Smooth muscle cell (in vitro differentiated cells): ENCODE results near the gene PRRT2. TPM values are rescaled to one million over a fixed set of nuclear protein-coding genes. Genes with fewer than 3 reads are reported as not detected.
A peak's percentile ranks its signal among the peaks of the same experiment; 100 is the strongest.

Experiments
- DNase-seq: peaks from one replicate; lab custom pipeline; 2025; ENCODE audit not compliant: unreplicated experiment; lab: John Stamatoyannopoulos, UW
- H2AFZ ChIP-seq: fragments of 200-600 bp; sonication (generic); 2 replicates; pipeline ENCODE4 v1.6.0; 2016; ENCODE audit warnings: antibody characterized with exemption, low read depth, mild to moderate bottlenecking
- H3F3A ChIP-seq: fragments of 200-600 bp; sonication (generic); 2 replicates; pipeline ENCODE4 v1.6.0; 2017; ENCODE audit warnings: antibody characterized with exemption, low read depth
- H3K27ac ChIP-seq: fragments of 200-600 bp; sonication (generic); 2 replicates; pipeline ENCODE4 v1.5.1; 2016; ENCODE audit warnings: low read depth, mild to moderate bottlenecking
- H3K27me3 ChIP-seq: fragments of 200-600 bp; sonication (generic); 2 replicates; pipeline ENCODE4 v1.6.1; 2016; ENCODE audit warnings: low read depth, mild to moderate bottlenecking
- H3K36me3 ChIP-seq: fragments of 200-600 bp; sonication (generic); 2 replicates; pipeline ENCODE4 v1.5.1; 2016; ENCODE audit warnings: low read depth
- H3K4me1 ChIP-seq: fragments of 200-600 bp; sonication (generic); 2 replicates; pipeline ENCODE4 v1.5.1; 2016; ENCODE audit warnings: low read depth
- H3K4me2 ChIP-seq: fragments of 200-600 bp; sonication (generic); 2 replicates; pipeline ENCODE4 v1.6.0; 2016; ENCODE audit warnings: mild to moderate bottlenecking
- H3K4me3 ChIP-seq: fragments of 200-600 bp; sonication (generic); 2 replicates; pipeline ENCODE4 v1.5.1; 2016; ENCODE audit warnings: mild to moderate bottlenecking
- H3K79me2 ChIP-seq: fragments of 200-600 bp; sonication (generic); 2 replicates; pipeline ENCODE4 v1.6.0; 2016; ENCODE audit warnings: low read depth, mild to moderate bottlenecking
- H3K9ac ChIP-seq: fragments of 200-600 bp; sonication (generic); 2 replicates; pipeline ENCODE4 v1.6.0; 2016; ENCODE audit warnings: low read depth
- H3K9me3 ChIP-seq: fragments of 200-600 bp; sonication (generic); replicated peaks from 2 replicates; pipeline ENCODE4 v1.5.1; 2016; ENCODE audit warnings: low read depth
- H4K20me1 ChIP-seq: fragments of 200-600 bp; sonication (generic); 2 replicates; pipeline ENCODE4 v1.6.0; 2016; ENCODE audit warnings: low read depth
- WGBS: methylation state at CpG from one replicate; pipeline ENCODE4 v1.1.7; 2016; ENCODE audit warnings: low lambda C conversion rate; 5-methylcytosine and 5-hydroxymethylcytosine counted together
- polyA plus RNA-seq: library from polyadenylated mRNA; unstranded; fragments of >200 nt; fragmentation: Nextera tagmentation; extraction: Ambion mirVana; gene quantifications from 2 replicates; pipeline ENCODE4 v1.2.1, GENCODE V29; 2016
- total RNA-seq: library from RNA; depleted of rRNA; stranded (reverse); fragments of >200 nt; gene quantifications from 2 replicates; pipeline ENCODE4 v1.2.3, GENCODE V29; 2014
- TF ChIP-seq, protein P1 (sequence below): fragments of 200-600 bp; sonication (generic); IDR thresholded peaks from 2 replicates; pipeline ENCODE4 v1.5.1; 2017; ENCODE audit warnings: borderline replicate concordance, mild to moderate bottlenecking, antibody characterized with exemption; ENCODE audit not compliant: insufficient read depth, poor library complexity, severe bottlenecking

The PRRT2 gene
- 12.2 and 25.9 TPM in 2 replicates for total RNA-seq
- polyA plus RNA-seq = 12.2 and 20.1 TPM in 2 replicates

DNA sequence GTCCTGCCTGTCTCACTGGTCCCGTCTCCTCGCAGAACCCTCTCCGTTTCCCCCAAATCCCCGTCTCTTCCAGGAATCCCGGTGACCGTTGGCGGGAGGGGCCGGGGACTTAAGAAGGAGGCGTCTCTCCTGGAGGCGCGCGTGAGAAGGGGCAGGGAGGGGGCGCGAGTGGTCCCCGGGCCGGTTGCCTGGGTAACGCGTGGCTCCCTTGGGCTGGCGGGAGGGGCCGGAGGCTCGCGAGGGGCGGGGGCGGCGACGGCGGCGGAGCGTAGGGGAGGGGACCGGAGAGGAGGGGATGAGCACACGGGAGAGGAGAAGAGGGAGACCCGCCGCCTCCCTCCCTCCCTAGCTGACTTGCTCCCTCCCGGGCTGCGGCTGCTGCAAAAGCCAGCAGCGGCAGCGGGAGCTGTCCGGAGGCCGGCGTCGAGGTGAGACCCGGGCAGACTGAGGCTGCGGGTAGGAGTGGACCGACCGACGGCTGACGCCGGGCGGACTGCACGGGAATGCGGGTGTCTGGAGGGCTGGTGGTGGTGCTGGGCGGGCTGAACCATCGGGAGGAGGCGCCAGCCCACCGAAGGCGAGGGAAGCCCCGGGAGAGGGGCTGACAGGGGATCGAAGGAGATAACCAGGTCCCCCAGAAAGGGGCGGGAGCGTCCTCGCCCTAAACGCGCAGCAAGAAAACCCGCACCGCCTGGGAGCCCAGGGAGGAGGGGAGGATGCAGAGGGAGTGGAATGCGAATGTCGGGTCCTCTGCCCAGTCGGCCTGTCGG lies at the start of gene PRRT2:
Gene PRRT2, plus strand, starts transcription at position 298 of the 770 bp plus-strand sequence. CDS start 862 bp downstream, outside the sequence.
- TF ChIP-seq, protein P1, sequence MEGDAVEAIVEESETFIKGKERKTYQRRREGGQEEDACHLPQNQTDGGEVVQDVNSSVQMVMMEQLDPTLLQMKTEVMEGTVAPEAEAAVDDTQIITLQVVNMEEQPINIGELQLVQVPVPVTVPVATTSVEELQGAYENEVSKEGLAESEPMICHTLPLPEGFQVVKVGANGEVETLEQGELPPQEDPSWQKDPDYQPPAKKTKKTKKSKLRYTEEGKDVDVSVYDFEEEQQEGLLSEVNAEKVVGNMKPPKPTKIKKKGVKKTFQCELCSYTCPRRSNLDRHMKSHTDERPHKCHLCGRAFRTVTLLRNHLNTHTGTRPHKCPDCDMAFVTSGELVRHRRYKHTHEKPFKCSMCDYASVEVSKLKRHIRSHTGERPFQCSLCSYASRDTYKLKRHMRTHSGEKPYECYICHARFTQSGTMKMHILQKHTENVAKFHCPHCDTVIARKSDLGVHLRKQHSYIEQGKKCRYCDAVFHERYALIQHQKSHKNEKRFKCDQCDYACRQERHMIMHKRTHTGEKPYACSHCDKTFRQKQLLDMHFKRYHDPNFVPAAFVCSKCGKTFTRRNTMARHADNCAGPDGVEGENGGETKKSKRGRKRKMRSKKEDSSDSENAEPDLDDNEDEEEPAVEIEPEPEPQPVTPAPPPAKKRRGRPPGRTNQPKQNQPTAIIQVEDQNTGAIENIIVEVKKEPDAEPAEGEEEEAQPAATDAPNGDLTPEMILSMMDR = no peak
- peaks cover 50% of the 10 kb centered on the region for H3K4me1 ChIP-seq
- no peaks in the 10 kb centered on the region for H3K36me3 ChIP-seq
- peak within 1 kb of the TSS; percentile 25 for H2AFZ ChIP-seq
- peaks cover 42% of the 10 kb centered on the region for H3K79me2 ChIP-seq
- peak within 1 kb of the TSS; percentile 95 for H3K27ac ChIP-seq
- H4K20me1 ChIP-seq = peaks cover 28% of the 10 kb centered on the region
- DNase-seq = peak; percentile 79
- peak within 1 kb of the TSS; percentile 77 for H3K9ac ChIP-seq
- no peaks in the 10 kb centered on the region for H3K27me3 ChIP-seq
- WGBS = 2% methylated on average over 49 of the region's 69 CpGs
- H3K4me2 ChIP-seq = peak within 1 kb of the TSS; percentile 94
- H3K4me3 ChIP-seq = peak within 1 kb of the TSS; percentile 63
- H3F3A ChIP-seq = peaks cover 29% of the 10 kb centered on the region
- no peaks in the 10 kb centered on the region for H3K9me3 ChIP-seq

DNA sequence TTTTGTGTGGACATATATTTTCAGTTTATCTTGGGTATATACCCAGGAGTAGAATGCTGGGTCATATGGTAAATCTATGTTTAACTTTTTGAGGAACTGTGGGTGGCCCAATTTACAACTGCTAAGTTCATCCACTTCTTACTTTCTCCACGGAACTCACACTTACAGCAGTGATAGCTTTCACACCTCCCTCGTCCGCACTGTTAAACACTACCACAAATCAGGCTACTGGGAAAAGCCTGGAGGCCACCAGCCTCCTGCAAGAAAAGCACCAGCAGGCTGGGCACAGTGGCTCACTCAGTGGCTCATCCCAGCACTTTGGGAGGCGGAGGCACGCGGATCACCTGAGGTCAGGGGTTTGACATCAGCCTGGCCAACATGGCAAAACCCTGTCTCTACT lies 48.7 kb upstream of the PRRT2 start:
- no peaks in the 10 kb centered on the region for H4K20me1 ChIP-seq
- no peak overlapping the region for H3K4me2 ChIP-seq
- no peaks in the 10 kb centered on the region for H3F3A ChIP-seq
- no peaks in the 10 kb centered on the region for H3K9me3 ChIP-seq
- H3K79me2 ChIP-seq = no peaks in the 10 kb centered on the region
- H3K4me1 ChIP-seq = no peaks in the 10 kb centered on the region
- TF ChIP-seq, protein P1 = no peak
- no peak overlapping the region for H3K4me3 ChIP-seq
- H3K27me3 ChIP-seq = no peaks in the 10 kb centered on the region
- WGBS = 83% methylated on average over 6 of the region's 6 CpGs
- no peak overlapping the region for H2AFZ ChIP-seq
- DNase-seq = no peak
- H3K9ac ChIP-seq = no peak overlapping the region
- H3K27ac ChIP-seq = no peak overlapping the region
- H3K36me3 ChIP-seq = no peaks in the 10 kb centered on the region

DNA sequence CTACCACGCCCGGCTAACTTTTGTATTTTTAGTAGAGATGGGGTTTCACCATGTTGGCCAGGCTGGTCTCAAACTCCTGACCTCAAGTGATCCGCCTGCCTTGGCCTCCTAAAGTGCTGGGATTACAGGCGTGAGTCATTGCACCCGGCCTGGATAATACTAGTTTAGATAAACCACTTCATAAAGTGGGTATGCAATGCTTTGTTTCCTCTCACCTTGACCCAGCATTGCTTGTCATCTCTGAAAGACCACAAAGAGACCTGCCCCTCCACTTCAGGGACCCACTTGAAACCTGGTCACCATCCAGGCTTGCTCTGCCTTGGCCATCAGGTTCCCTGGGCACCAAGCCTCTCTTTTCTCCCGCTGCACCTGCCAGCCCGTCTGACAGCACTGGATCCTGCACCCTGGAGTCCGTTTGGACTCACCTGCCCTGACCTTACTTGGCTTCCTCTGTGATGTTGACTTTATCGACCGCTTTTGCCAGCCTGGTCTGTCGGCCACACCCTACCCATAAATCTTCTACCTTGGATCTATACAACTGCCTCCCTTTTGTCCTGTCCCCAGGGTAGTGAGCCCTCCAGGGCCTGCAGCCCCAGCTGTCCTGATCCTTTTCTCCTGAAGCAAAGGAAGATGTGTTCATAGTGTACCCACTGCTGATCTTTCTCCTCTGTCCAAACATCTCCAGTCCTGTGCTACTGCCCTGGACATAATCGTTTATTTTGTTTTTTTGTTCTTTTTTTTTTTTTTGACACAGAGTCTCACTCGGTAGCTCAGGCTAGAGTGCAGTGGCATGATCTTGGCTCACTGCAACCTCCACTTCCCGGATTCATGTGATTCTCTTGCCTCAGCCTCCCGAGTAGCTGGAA lies 46.6 kb upstream of the PRRT2 start:
- TF ChIP-seq, protein P1 = no peak
- no peak overlapping the region for H3K4me2 ChIP-seq
- H3F3A ChIP-seq = no peaks in the 10 kb centered on the region
- no peaks in the 10 kb centered on the region for H3K79me2 ChIP-seq
- H3K9me3 ChIP-seq = no peaks in the 10 kb centered on the region
- H3K36me3 ChIP-seq = no peaks in the 10 kb centered on the region
- H4K20me1 ChIP-seq = no peaks in the 10 kb centered on the region
- H3K4me1 ChIP-seq = no peaks in the 10 kb centered on the region
- H2AFZ ChIP-seq = no peak overlapping the region
- 84% methylated on average over 15 of the region's 15 CpGs for WGBS
- H3K4me3 ChIP-seq = no peak overlapping the region
- DNase-seq = no peak
- H3K27ac ChIP-seq = no peak overlapping the region
- no peaks in the 10 kb centered on the region for H3K27me3 ChIP-seq
- H3K9ac ChIP-seq = no peak overlapping the region
